NCI-H1092 (cell line): ENCODE data around the gene PTPRD.

ENCODE experiments used
- DNase-seq: peaks from one replicate; lab custom pipeline; 2025; lab: John Stamatoyannopoulos, UW

PTPRD gene

GRCh38 chr9:8904771-8905515, 1707.9 kb downstream of the PTPRD start:
- no peak for DNase-seq

GRCh38 chr9:8903077-8903476, 1709.7 kb downstream of the PTPRD start:
- DNase-seq: no peak

GRCh38 chr9:8901146-8901545, 1711.7 kb downstream of the PTPRD start:
- DNase-seq: no peak

GRCh38 chr9:8899511-8899910, 1713.3 kb downstream of the PTPRD start:
- no peak for DNase-seq

GRCh38 chr9:8895861-8896224, 1717.0 kb downstream of the PTPRD start:
- peak; percentile 49 for DNase-seq

GRCh38 chr9:8895106-8895860, 1717.5 kb downstream of the PTPRD start:
- no peak for DNase-seq

- DNase-seq: no peak
Measured at GRCh38 chr9:8890695-8891094, 1722.1 kb downstream of the PTPRD start.

GRCh38 chr9:8889100-8889499, 1723.7 kb downstream of the PTPRD start:
- no peak for DNase-seq

- no peak for DNase-seq
Measured at GRCh38 chr9:8888591-8888990, 1724.2 kb downstream of the PTPRD start.

GRCh38 chr9:8887369-8887768, 1725.4 kb downstream of the PTPRD start:
- no peak for DNase-seq

GRCh38 chr9:8883321-8883720, 1729.5 kb downstream of the PTPRD start:
- no peak for DNase-seq

GRCh38 chr9:8880060-8880459, 1732.7 kb downstream of the PTPRD start:
- DNase-seq: peak; percentile 75

GRCh38 chr9:8879284-8879683, 1733.5 kb downstream of the PTPRD start:
- no peak for DNase-seq

- no peak for DNase-seq
Measured at GRCh38 chr9:8877753-8878494, 1734.9 kb downstream of the PTPRD start.

- DNase-seq: no peak
Measured at GRCh38 chr9:8876303-8876702, 1736.5 kb downstream of the PTPRD start.

- DNase-seq: no peak
Measured at GRCh38 chr9:8874482-8874881, 1738.3 kb downstream of the PTPRD start.

GRCh38 chr9:8872802-8873201, 1740.0 kb downstream of the PTPRD start:
- no peak for DNase-seq

- no peak for DNase-seq
Measured at GRCh38 chr9:8871796-8872445, 1740.9 kb downstream of the PTPRD start.

- no peak for DNase-seq
Measured at GRCh38 chr9:8871396-8871795, 1741.4 kb downstream of the PTPRD start.

- no peak for DNase-seq
Measured at GRCh38 chr9:8869812-8870211, 1743.0 kb downstream of the PTPRD start.

GRCh38 chr9:8868632-8869031, 1744.2 kb downstream of the PTPRD start:
- no peak for DNase-seq

GRCh38 chr9:8867148-8867547, 1745.7 kb downstream of the PTPRD start:
- DNase-seq: no peak
